ENCODE results near the gene PPP2R3B. TPM values are rescaled to one million over a fixed set of nuclear protein-coding genes. Genes with fewer than 3 reads are reported as not detected.

The PPP2R3B gene
- total RNA-seq, 2 donors from 2014 or later: 12.0 to 38.8 TPM

GRCh38 chrX:350148-350533, 36.6 kb downstream of the PPP2R3B start:
- no peak overlapping the region for H3K4me3 Mint-ChIP-seq
- no peaks in the 10 kb centered on the region for H3K9me3 Mint-ChIP-seq
- ATAC-seq: peak in 1 of 2 donors; percentile 9
- no peaks in the 10 kb centered on the region for H3K27me3 Mint-ChIP-seq
- H3K4me1 Mint-ChIP-seq (ENCODE audit: low read depth in 2 of 2): peaks cover under 1 to 8% of the 10 kb centered on the region in 2 donors
- H3K36me3 Mint-ChIP-seq: no peaks in the 10 kb centered on the region
- no peak overlapping the region for H3K27ac Mint-ChIP-seq
- DNase-seq (ENCODE audit: low spot score): no peak

- H3K9me3 Mint-ChIP-seq: no peaks in the 10 kb centered on the region
- no peaks in the 10 kb centered on the region for H3K36me3 Mint-ChIP-seq
- H3K27ac Mint-ChIP-seq: no peak overlapping the region
- no peaks in the 10 kb centered on the region for H3K27me3 Mint-ChIP-seq
- no peak overlapping the region for H3K4me3 Mint-ChIP-seq
- DNase-seq (ENCODE audit: low spot score): peak; percentile 49
- ATAC-seq: no peak
- peaks cover 0 to 6% of the 10 kb centered on the region in 2 donors for H3K4me1 Mint-ChIP-seq (ENCODE audit: low read depth in 2 of 2)
Observed at GRCh38 chrX:349702-350101, 37.0 kb downstream of the PPP2R3B start.

- H3K4me3 Mint-ChIP-seq: no peak overlapping the region
- DNase-seq (ENCODE audit: low spot score) (peak; percentile 38), ATAC-seq (no peak)
- H3K36me3 Mint-ChIP-seq: no peaks in the 10 kb centered on the region
- no peaks in the 10 kb centered on the region for H3K27me3 Mint-ChIP-seq
- H3K9me3 Mint-ChIP-seq: no peaks in the 10 kb centered on the region
- H3K27ac Mint-ChIP-seq: no peak overlapping the region
- H3K4me1 Mint-ChIP-seq (ENCODE audit: low read depth in 2 of 2): peaks cover 0 to 5% of the 10 kb centered on the region in 2 donors
Observed at GRCh38 chrX:349196-349595, 37.5 kb downstream of the PPP2R3B start.

- no peak for DNase-seq (ENCODE audit: low spot score)
- Mint-ChIP-seq H3K27ac (no peak overlapping the region), H3K4me3 (no peak overlapping the region), H3K27me3 (no peaks in the 10 kb centered on the region), H3K4me1 (ENCODE audit: low read depth in 2 of 2) (peaks cover 0 to 5% of the 10 kb centered on the region in 2 donors), H3K9me3 (no peaks in the 10 kb centered on the region), H3K36me3 (no peaks in the 10 kb centered on the region)
- ATAC-seq: no peak
Observed at GRCh38 chrX:348461-349117, 38.1 kb downstream of the PPP2R3B start.

GRCh38 chrX:347351-348117, 39.2 kb downstream of the PPP2R3B start:
- peaks cover 0 to 4% of the 10 kb centered on the region in 2 donors for H3K4me1 Mint-ChIP-seq (ENCODE audit: low read depth in 2 of 2)
- H3K36me3 Mint-ChIP-seq: no peaks in the 10 kb centered on the region
- no peaks in the 10 kb centered on the region for H3K9me3 Mint-ChIP-seq
- H3K27ac Mint-ChIP-seq: no peak overlapping the region
- ATAC-seq (no peak), DNase-seq (ENCODE audit: low spot score) (peak; percentile 44)
- H3K4me3 Mint-ChIP-seq: no peak overlapping the region
- no peaks in the 10 kb centered on the region for H3K27me3 Mint-ChIP-seq

GRCh38 chrX:346034-346813, 40.5 kb downstream of the PPP2R3B start:
- Mint-ChIP-seq H3K4me1 (ENCODE audit: low read depth in 2 of 2) (peaks cover 0 to 2% of the 10 kb centered on the region in 2 donors), H3K27ac (no peak overlapping the region), H3K36me3 (no peaks in the 10 kb centered on the region), H3K27me3 (no peaks in the 10 kb centered on the region), H3K9me3 (no peaks in the 10 kb centered on the region), H3K4me3 (no peak overlapping the region)
- DNase-seq (ENCODE audit: low spot score) (peak; percentile 45), ATAC-seq (peak in 1 of 2 donors; percentile 24)

- Mint-ChIP-seq H3K27ac (no peak overlapping the region), H3K36me3 (no peaks in the 10 kb centered on the region), H3K27me3 (no peaks in the 10 kb centered on the region), H3K4me1 (ENCODE audit: low read depth in 2 of 2) (peaks cover 0 to 2% of the 10 kb centered on the region in 2 donors), H3K4me3 (no peak overlapping the region), H3K9me3 (no peaks in the 10 kb centered on the region)
- ATAC-seq (peak in 1 of 2 donors; percentile 31), DNase-seq (ENCODE audit: low spot score) (peak; percentile 28)
Observed at GRCh38 chrX:345020-345925, 41.4 kb downstream of the PPP2R3B start.

- Mint-ChIP-seq H3K4me3 (no peak overlapping the region), H3K4me1 (ENCODE audit: low read depth in 2 of 2) (peaks cover 0 to 2% of the 10 kb centered on the region in 2 donors), H3K27ac (no peak overlapping the region), H3K9me3 (no peaks in the 10 kb centered on the region), H3K27me3 (no peaks in the 10 kb centered on the region), H3K36me3 (no peaks in the 10 kb centered on the region)
- peak; percentile 59 for DNase-seq (ENCODE audit: low spot score)
- ATAC-seq: no peak
Observed at GRCh38 chrX:344371-344901, 42.3 kb downstream of the PPP2R3B start.

- no peak for ATAC-seq
- DNase-seq (ENCODE audit: low spot score): peak; percentile 32
- peaks cover under 1% of the 10 kb centered on the region for H3K36me3 Mint-ChIP-seq
- no peak overlapping the region for H3K4me3 Mint-ChIP-seq
- H3K27me3 Mint-ChIP-seq: no peaks in the 10 kb centered on the region
- no peaks in the 10 kb centered on the region for H3K4me1 Mint-ChIP-seq (ENCODE audit: low read depth in 2 of 2)
- no peaks in the 10 kb centered on the region for H3K9me3 Mint-ChIP-seq
- H3K27ac Mint-ChIP-seq: no peak overlapping the region
Observed at GRCh38 chrX:341541-342101, 45.1 kb downstream of the PPP2R3B start.

GRCh38 chrX:340641-341423, 45.9 kb downstream of the PPP2R3B start:
- peaks cover 6% of the 10 kb centered on the region for H3K36me3 Mint-ChIP-seq
- H3K27me3 Mint-ChIP-seq: no peaks in the 10 kb centered on the region
- peak; percentile 58 for DNase-seq (ENCODE audit: low spot score)
- no peak overlapping the region for H3K27ac Mint-ChIP-seq
- peak in 1 of 2 donors; percentile 24 for ATAC-seq
- H3K4me3 Mint-ChIP-seq: no peak overlapping the region
- H3K4me1 Mint-ChIP-seq (ENCODE audit: low read depth in 2 of 2): no peaks in the 10 kb centered on the region
- H3K9me3 Mint-ChIP-seq: no peaks in the 10 kb centered on the region

- Mint-ChIP-seq H3K4me1 (ENCODE audit: low read depth in 2 of 2) (no peaks in the 10 kb centered on the region), H3K9me3 (no peaks in the 10 kb centered on the region), H3K27ac (no peak overlapping the region), H3K4me3 (no peak overlapping the region), H3K27me3 (no peaks in the 10 kb centered on the region), H3K36me3 (peaks cover 6% of the 10 kb centered on the region)
- ATAC-seq (no peak), DNase-seq (ENCODE audit: low spot score) (peak; percentile 37)
Observed at GRCh38 chrX:340121-340520, 46.6 kb downstream of the PPP2R3B start.

- H3K4me3 Mint-ChIP-seq: no peak overlapping the region
- no peak for ATAC-seq
- H3K27me3 Mint-ChIP-seq: no peaks in the 10 kb centered on the region
- no peaks in the 10 kb centered on the region for H3K9me3 Mint-ChIP-seq
- H3K27ac Mint-ChIP-seq: no peak overlapping the region
- no peaks in the 10 kb centered on the region for H3K4me1 Mint-ChIP-seq (ENCODE audit: low read depth in 2 of 2)
- DNase-seq (ENCODE audit: low spot score): peak; percentile 51
- peaks cover 6% of the 10 kb centered on the region for H3K36me3 Mint-ChIP-seq
Observed at GRCh38 chrX:338836-339400, 47.8 kb downstream of the PPP2R3B start.

Measured in natural killer cell treated with Interleukin-12 subunit alpha and Interleukin-12 subunit beta and Interleukin-15 and Interleukin-18, amount 100 ng/mL, for 72 hours (primary cell).